ENCODE measurements around the gene NAV3.

GRCh38 chr12:78009031-78009430, 178.3 kb downstream of the NAV3 start:
- TF ChIP-seq POLR2A (IDR thresholded peaks at IDR 0.05) (no peak), CTCF (IDR thresholded peaks at IDR 0.05) (no peak)
